Prostate gland (tissue), 2 donors: ENCODE measurements around the gene CENATAC. TPM values are rescaled to one million over a fixed set of nuclear protein-coding genes. Genes with fewer than 3 reads are reported as not detected.

Source experiments
- DNase-seq: peaks from one replicate; pipeline ENCODE4 v3.0.0-alpha.2; 2019; ENCODE audit warnings: low spot score
- H3K27ac ChIP-seq, 2 donors: fragments of 200-600 bp; sonication (generic); 2 replicates each; pipeline ENCODE4 v1.5.1; 2017 to 2019
- H3K27me3 ChIP-seq: fragments of 200-600 bp; sonication (generic); replicated peaks from 2 replicates; pipeline ENCODE4 v1.5.1; 2019; ENCODE audit not compliant: insufficient read depth
- H3K36me3 ChIP-seq, 2 donors: fragments of 200-600 bp; sonication (generic); 1 replicate in 1 of 2; 2 replicates in 1 of 2; pipeline versions ENCODE4 v1.5.1 to v1.8.1; 2017 to 2019
- H3K4me1 ChIP-seq: fragments of 200-600 bp; sonication (generic); replicated peaks from 2 replicates; pipeline ENCODE4 v1.5.1; 2019
- H3K4me3 ChIP-seq, 2 donors: fragments of 200-600 bp; sonication (generic); 2 replicates each; pipeline ENCODE4 v1.5.1; 2017 to 2019
- H3K9me3 ChIP-seq: fragments of 200-600 bp; sonication (generic); 2 replicates; pipeline ENCODE4 v1.5.1; 2017
- POLR2A ChIP-seq: fragments of 450-650 bp; IDR thresholded peaks from one replicate; pipeline ENCODE4 v1.6.1; 2016; ENCODE audit warnings: antibody characterized with exemption, mild to moderate bottlenecking
- POLR2AphosphoS5 ChIP-seq: sonication (generic); formaldehyde crosslinking; IDR thresholded peaks from one replicate; pipeline ENCODE4 v1.6.1; 2017; ENCODE audit warnings: antibody characterized with exemption
- WGBS: methylation state at CpG from one replicate; pipeline ENCODE4 v1.1.5; 2018; 5-methylcytosine and 5-hydroxymethylcytosine counted together
- intact Hi-C: fragments of 100-400 bp; cut with DNase I; formaldehyde crosslinking; loops from one replicate; pipeline ENCODE4 v1.14.2; 2022
- total RNA-seq, 2 donors: library from RNA; depleted of rRNA; stranded (reverse); fragments of >200 nt; gene quantifications; one replicate each; pipeline ENCODE4 v1.1.0, GENCODE V29; 2016
- TF ChIP-seq, protein P1 (sequence below), 4 experiments: fragments of 200-600 bp in 2 of 4; fragments of 450-650 bp in 2 of 4; sonication (generic) in 2 of 4; IDR thresholded peaks; 1 replicate in 3 of 4; 2 replicates in 1 of 4; pipeline ENCODE4 v1.5.1; 2016 to 2019; ENCODE audit warnings: antibody characterized with exemption in 4 of 4, mild to moderate bottlenecking in 2 of 4, moderate library complexity in 2 of 4

Gene CENATAC
- total RNA-seq, 2 donors from 2014 or later = 19.4 to 44.5 TPM

- Histone ChIP-seq H3K9me3 (no peaks in the 10 kb centered on the region), H3K27ac (no peak overlapping the region), H3K36me3 (no peaks in the 10 kb centered on the region), H3K4me1 (no peaks in the 10 kb centered on the region), H3K4me3 (no peak overlapping the region), H3K27me3 (no peaks in the 10 kb centered on the region)
- intact Hi-C loops = loop anchor here (1.0 to 2.0 kb wide), 2 partner anchors 50 to 267 kb away; no protein-coding TSS in a partner anchor
- WGBS = 55% methylated on average over 14 of the region's 14 CpGs
- no peak for DNase-seq
- TF ChIP-seq, protein P1, sequence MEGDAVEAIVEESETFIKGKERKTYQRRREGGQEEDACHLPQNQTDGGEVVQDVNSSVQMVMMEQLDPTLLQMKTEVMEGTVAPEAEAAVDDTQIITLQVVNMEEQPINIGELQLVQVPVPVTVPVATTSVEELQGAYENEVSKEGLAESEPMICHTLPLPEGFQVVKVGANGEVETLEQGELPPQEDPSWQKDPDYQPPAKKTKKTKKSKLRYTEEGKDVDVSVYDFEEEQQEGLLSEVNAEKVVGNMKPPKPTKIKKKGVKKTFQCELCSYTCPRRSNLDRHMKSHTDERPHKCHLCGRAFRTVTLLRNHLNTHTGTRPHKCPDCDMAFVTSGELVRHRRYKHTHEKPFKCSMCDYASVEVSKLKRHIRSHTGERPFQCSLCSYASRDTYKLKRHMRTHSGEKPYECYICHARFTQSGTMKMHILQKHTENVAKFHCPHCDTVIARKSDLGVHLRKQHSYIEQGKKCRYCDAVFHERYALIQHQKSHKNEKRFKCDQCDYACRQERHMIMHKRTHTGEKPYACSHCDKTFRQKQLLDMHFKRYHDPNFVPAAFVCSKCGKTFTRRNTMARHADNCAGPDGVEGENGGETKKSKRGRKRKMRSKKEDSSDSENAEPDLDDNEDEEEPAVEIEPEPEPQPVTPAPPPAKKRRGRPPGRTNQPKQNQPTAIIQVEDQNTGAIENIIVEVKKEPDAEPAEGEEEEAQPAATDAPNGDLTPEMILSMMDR (IDR thresholded peaks at IDR 0.05) = no peak
Observed at GRCh38 chr11:118956847-118957469, 41.0 kb upstream of the CENATAC start.

GRCh38 chr11:118957549-118957948 is 40.4 kb upstream of the CENATAC start:
- Histone ChIP-seq H3K27me3 (no peaks in the 10 kb centered on the region), H3K4me1 (no peaks in the 10 kb centered on the region), H3K4me3 (no peak overlapping the region), H3K9me3 (no peaks in the 10 kb centered on the region), H3K36me3 (no peaks in the 10 kb centered on the region), H3K27ac (no peak overlapping the region)
- 77% methylated on average over 11 of the region's 11 CpGs for WGBS
- no peak for TF ChIP-seq POLR2A
- TF ChIP-seq, protein P1 (IDR thresholded peaks at IDR 0.05) = no peak
- TF ChIP-seq POLR2AphosphoS5 = no peak
- intact Hi-C loops = loop anchor here (2.0 kb wide), 1 partner anchor 51 kb away; no protein-coding TSS in a partner anchor
- DNase-seq = no peak

GRCh38 chr11:118957968-118958367 is 40.0 kb upstream of the CENATAC start:
- Histone ChIP-seq H3K36me3 (no peaks in the 10 kb centered on the region), H3K9me3 (no peaks in the 10 kb centered on the region), H3K27me3 (no peaks in the 10 kb centered on the region), H3K4me1 (no peaks in the 10 kb centered on the region), H3K4me3 (no peak overlapping the region), H3K27ac (no peak overlapping the region)
- WGBS = 90% methylated on average over 8 of the region's 8 CpGs
- intact Hi-C loops = loop anchor here (2.0 kb wide), 1 partner anchor 51 kb away; no protein-coding TSS in a partner anchor
- DNase-seq = no peak
- TF ChIP-seq POLR2AphosphoS5 (no peak), POLR2A (no peak)

DNA sequence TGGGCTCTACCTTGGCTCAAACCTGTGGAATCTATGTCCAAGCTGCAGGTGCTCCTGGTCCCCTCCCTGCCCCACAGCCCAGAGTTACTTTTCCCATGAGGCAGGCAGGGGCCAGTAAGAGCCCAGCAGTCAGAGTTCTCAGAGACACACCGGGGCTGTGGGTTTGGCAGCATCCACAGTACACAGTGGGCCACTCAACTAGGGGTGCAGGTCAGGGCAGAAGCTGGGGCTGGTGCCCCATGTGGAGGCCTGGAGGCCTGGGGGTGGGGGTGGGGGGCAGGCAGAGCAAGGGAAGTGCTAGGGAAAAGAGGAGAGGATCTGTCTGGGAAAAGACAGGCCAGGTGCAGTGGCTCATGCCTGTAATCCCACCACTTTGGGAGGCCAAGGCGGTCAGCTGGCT is 39.4 kb upstream of the CENATAC start:
- no peaks in the 10 kb centered on the region for H3K9me3 ChIP-seq
- no peak for DNase-seq
- intact Hi-C loops = no loop called here
- TF ChIP-seq, protein P1 (IDR thresholded peaks at IDR 0.05) = no peak
- no peak for TF ChIP-seq POLR2A
- no peak for TF ChIP-seq POLR2AphosphoS5
- H3K4me1 ChIP-seq = no peaks in the 10 kb centered on the region
- no peaks in the 10 kb centered on the region for H3K27me3 ChIP-seq
- 92% methylated on average over 1 of the region's 2 CpGs for WGBS
- no peaks in the 10 kb centered on the region for H3K36me3 ChIP-seq
- H3K4me3 ChIP-seq = no peak overlapping the region
- H3K27ac ChIP-seq = no peak overlapping the region

- no peak overlapping the region for H3K4me3 ChIP-seq
- H3K36me3 ChIP-seq = no peaks in the 10 kb centered on the region
- WGBS = 88% methylated on average over 5 of the region's 5 CpGs
- H3K9me3 ChIP-seq = no peaks in the 10 kb centered on the region
- no peaks in the 10 kb centered on the region for H3K27me3 ChIP-seq
- intact Hi-C loops = no loop called here
- TF ChIP-seq POLR2AphosphoS5 (no peak), POLR2A (no peak)
- TF ChIP-seq, protein P1 (IDR thresholded peaks at IDR 0.05) = no peak
- H3K27ac ChIP-seq = no peak overlapping the region
- H3K4me1 ChIP-seq = no peaks in the 10 kb centered on the region
- no peak for DNase-seq
Observed at GRCh38 chr11:118961189-118961588, 36.7 kb upstream of the CENATAC start.
